ENCODE data around the gene MYL2. TPM values are rescaled to one million over a fixed set of nuclear protein-coding genes. Genes with fewer than 3 reads are reported as not detected.

Gene MYL2
- total RNA-seq, 3 donors from 2014 or later, result 3.8 to 13.2 TPM; not detected in 1

DNA sequence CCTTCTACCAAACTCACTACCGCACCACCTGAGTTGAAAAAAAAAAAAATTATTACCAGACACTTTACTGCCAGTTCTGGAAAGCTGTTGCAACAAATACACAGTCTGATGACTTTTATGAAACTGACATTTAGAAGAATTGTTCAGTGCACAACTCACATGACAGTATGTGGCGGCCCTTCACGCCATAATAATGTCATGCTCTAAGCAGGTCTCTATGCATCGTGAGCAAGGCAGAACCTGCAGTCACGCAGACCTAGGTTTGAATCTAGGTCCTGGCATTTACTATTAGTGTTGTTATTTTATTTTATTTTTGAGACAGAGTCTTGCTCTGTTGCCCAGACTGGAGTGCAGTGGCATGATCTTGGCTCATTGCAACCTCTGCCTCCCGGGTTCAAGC, 8.1 kb downstream of the MYL2 start:
- Histone ChIP-seq H3K9me3 (no peaks in the 10 kb centered on the region), H3K4me1 (ENCODE audit: low read depth) (no peaks in the 10 kb centered on the region), H3K36me3 (ENCODE audit: low read depth) (no peaks in the 10 kb centered on the region), H3K4me3 (no peak overlapping the region)
- intact Hi-C loops (cut with DNase I, micrococcal nuclease), result no loop called here
- TF ChIP-seq, protein P1, sequence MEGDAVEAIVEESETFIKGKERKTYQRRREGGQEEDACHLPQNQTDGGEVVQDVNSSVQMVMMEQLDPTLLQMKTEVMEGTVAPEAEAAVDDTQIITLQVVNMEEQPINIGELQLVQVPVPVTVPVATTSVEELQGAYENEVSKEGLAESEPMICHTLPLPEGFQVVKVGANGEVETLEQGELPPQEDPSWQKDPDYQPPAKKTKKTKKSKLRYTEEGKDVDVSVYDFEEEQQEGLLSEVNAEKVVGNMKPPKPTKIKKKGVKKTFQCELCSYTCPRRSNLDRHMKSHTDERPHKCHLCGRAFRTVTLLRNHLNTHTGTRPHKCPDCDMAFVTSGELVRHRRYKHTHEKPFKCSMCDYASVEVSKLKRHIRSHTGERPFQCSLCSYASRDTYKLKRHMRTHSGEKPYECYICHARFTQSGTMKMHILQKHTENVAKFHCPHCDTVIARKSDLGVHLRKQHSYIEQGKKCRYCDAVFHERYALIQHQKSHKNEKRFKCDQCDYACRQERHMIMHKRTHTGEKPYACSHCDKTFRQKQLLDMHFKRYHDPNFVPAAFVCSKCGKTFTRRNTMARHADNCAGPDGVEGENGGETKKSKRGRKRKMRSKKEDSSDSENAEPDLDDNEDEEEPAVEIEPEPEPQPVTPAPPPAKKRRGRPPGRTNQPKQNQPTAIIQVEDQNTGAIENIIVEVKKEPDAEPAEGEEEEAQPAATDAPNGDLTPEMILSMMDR (IDR thresholded peaks at IDR 0.05), result no peak
- DNase-seq (no peak), ATAC-seq (no peak)

DNA sequence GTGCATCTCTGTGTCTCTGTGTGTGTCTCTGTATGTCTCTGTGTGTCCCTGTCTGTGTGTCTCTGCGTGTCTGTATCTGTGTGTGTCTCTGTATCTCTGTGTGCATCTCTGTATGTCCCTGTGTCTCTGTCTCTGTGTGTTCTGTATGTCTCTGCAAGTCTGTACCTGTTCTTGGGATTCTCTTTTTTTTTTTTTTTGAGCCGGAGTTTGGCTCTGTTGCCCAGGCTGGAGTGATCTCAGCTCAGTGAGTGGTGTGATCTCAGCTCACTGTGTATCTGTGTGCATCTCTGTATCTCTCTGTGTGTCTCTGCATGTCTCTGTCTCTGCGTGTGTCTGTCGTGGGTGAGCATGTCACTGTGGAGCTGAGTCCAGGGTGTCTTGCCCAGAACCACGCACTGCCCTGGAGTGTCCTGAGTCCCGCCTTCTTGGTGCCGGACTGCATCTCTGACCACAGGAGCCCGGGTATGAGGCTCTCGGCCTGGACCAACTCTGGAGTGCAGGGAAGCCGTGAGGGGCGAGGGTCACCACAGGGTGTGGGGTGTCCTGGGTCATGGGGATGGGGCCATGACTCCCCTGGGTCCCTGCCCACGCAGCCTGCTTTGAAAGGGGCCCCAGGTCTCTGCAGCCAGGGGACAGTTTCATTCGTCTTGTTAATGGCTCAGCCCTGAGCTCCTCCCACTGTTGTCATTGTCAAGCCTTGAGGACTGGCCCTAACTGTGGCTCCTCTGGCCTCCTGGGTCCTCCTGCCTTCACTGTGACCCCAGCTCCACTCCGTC, 11.8 kb downstream of the MYL2 start:
- TF ChIP-seq, protein P1 (IDR thresholded peaks at IDR 0.05), result no peak
- Histone ChIP-seq H3K4me3 (no peak overlapping the region), H3K4me1 (ENCODE audit: low read depth) (no peaks in the 10 kb centered on the region), H3K9me3 (no peaks in the 10 kb centered on the region), H3K36me3 (ENCODE audit: low read depth) (no peaks in the 10 kb centered on the region)
- no peak for ATAC-seq
- no peak for DNase-seq
- intact Hi-C loops (cut with DNase I, micrococcal nuclease), result no loop called here

DNA sequence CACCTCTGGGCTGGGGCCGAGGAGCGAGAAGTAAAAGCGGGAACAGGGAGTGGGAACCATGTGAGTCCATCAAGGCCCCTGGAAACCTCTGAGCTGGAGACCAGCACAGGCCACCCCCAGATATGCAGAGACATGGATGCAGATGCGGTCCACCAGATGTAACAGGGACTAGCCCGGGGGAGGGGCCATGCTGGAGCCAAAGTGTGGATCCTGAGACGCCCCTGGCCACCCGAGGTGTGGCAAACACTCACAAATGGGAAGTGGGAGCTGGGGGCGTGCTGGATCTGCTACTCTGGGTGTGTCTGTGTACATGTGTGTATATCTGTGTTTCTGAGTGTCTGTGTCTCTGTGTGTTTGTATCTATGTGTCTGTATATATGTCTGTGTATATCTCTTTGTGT, 12.8 kb downstream of the MYL2 start:
- ATAC-seq, result no peak
- H3K9me3 ChIP-seq, result no peaks in the 10 kb centered on the region
- H3K36me3 ChIP-seq (ENCODE audit: low read depth), result no peaks in the 10 kb centered on the region
- no peaks in the 10 kb centered on the region for H3K4me1 ChIP-seq (ENCODE audit: low read depth)
- no peak overlapping the region for H3K4me3 ChIP-seq
- TF ChIP-seq, protein P1 (IDR thresholded peaks at IDR 0.05), result no peak
- intact Hi-C loops (cut with DNase I, micrococcal nuclease), result no loop called here
- no peak for DNase-seq

DNA sequence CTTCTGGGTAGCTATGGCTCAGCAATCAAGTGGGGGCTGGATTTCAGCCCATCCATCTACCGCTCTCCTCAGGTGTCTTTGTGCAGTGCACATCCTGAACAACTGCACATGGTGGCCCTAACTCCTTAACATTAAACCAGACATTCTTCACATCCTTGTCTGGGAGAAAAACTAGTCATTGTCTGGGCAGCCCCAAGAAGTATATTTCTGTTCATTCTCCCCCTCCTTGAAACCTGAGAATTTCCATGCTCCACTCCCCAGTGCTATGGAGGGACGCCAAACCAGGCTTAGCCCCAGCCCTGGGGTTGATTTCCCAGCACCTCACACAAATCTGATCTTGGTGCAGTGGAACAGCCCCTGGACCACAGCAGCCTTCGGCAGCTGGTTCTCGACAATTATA, 13.4 kb downstream of the MYL2 start:
- Histone ChIP-seq H3K4me3 (no peak overlapping the region), H3K9me3 (no peaks in the 10 kb centered on the region), H3K36me3 (ENCODE audit: low read depth) (no peaks in the 10 kb centered on the region), H3K4me1 (ENCODE audit: low read depth) (no peaks in the 10 kb centered on the region)
- TF ChIP-seq, protein P1 (IDR thresholded peaks at IDR 0.05), result no peak
- intact Hi-C loops (cut with DNase I, micrococcal nuclease), result no loop called here
- no peak for DNase-seq
- no peak for ATAC-seq

DNA sequence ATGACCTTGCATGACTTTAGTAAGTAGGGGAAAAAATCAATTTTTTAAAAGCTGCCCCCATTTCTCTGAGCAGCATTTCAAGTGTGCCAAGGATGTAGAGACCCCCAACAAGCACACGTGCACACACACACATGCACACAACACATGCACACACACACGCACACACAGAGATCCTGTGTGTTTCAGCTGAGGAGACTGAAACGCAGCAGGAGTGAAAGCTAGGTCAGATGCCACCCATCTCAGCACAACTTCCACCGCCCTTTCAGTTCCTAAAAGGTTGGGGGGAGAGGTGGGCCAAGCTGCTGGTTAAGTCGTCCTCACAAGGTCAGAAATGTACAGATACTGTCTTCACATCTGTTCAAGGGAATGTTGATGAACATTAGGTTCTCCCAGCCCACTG, 13.9 kb downstream of the MYL2 start:
- Histone ChIP-seq H3K4me3 (no peak overlapping the region), H3K36me3 (ENCODE audit: low read depth) (no peaks in the 10 kb centered on the region), H3K9me3 (no peaks in the 10 kb centered on the region), H3K4me1 (ENCODE audit: low read depth) (no peaks in the 10 kb centered on the region)
- intact Hi-C loops (cut with DNase I, micrococcal nuclease), result no loop called here
- TF ChIP-seq, protein P1 (IDR thresholded peaks at IDR 0.05), result no peak
- no peak for ATAC-seq
- no peak for DNase-seq

All from mucosa of descending colon (tissue), 3 donors.